Chondrocyte (in vitro differentiated cells): ENCODE data around the gene CIB1. TPM values are rescaled to one million over a fixed set of nuclear protein-coding genes. Genes with fewer than 3 reads are reported as not detected.

Experiments
- DNase-seq: peaks from one replicate; pipeline ENCODE4 v3.0.0; 2021; ENCODE audit warnings: mixed read lengths, low spot score
- H3K27ac Mint-ChIP-seq: one replicate; pipeline ENCODE4 v1.8.0; 2021; ENCODE audit warnings: mild to moderate bottlenecking, moderate library complexity, mixed read lengths; ENCODE audit not compliant: unreplicated experiment
- H3K27me3 Mint-ChIP-seq: 2 replicates; pipeline ENCODE4 v1.8.0; 2021; ENCODE audit warnings: low read depth, mixed read lengths
- H3K36me3 Mint-ChIP-seq: 2 replicates; pipeline ENCODE4 v1.8.0; 2021; ENCODE audit warnings: low read depth, mixed read lengths
- H3K4me1 Mint-ChIP-seq: 2 replicates; pipeline ENCODE4 v1.8.0; 2021; ENCODE audit warnings: low read depth, mild to moderate bottlenecking, mixed read lengths
- H3K4me3 Mint-ChIP-seq: one replicate; pipeline ENCODE4 v1.8.0; 2021; ENCODE audit warnings: mild to moderate bottlenecking, moderate library complexity, mixed read lengths; ENCODE audit not compliant: unreplicated experiment
- H3K9me3 Mint-ChIP-seq: 2 replicates; pipeline ENCODE4 v1.8.0; 2021; ENCODE audit warnings: low read depth, mixed read lengths
- CTCF ChIP-seq: fragments of 200-600 bp; sonication (generic); IDR thresholded peaks from 2 replicates; pipeline ENCODE4 v1.5.0; 2021; ENCODE audit warnings: antibody characterized with exemption, mild to moderate bottlenecking, moderate library complexity
- total RNA-seq: library from RNA; stranded (reverse); gene quantifications from 3 replicates; pipeline ENCODE4 v1.2.1, GENCODE V29; 2021

CIB1 gene
- total RNA-seq, 1 donor from 2014 or later, result 42.4 TPM

- TF ChIP-seq CTCF, result no peak
- no peaks in the 10 kb centered on the region for H3K9me3 Mint-ChIP-seq
- no peaks in the 10 kb centered on the region for H3K27me3 Mint-ChIP-seq
- no peak overlapping the region for H3K4me3 Mint-ChIP-seq
- H3K36me3 Mint-ChIP-seq, result no peaks in the 10 kb centered on the region
- peaks cover 12% of the 10 kb centered on the region for H3K4me1 Mint-ChIP-seq
- DNase-seq, result no peak
- no peak overlapping the region for H3K27ac Mint-ChIP-seq
Measured at GRCh38 chr15:90194655-90195054, 39.1 kb downstream of the CIB1 start.

GRCh38 chr15:90192961-90193786, 40.6 kb downstream of the CIB1 start:
- no peaks in the 10 kb centered on the region for H3K9me3 Mint-ChIP-seq

GRCh38 chr15:90191794-90192509, 41.8 kb downstream of the CIB1 start:
- no peak for TF ChIP-seq CTCF
- Mint-ChIP-seq H3K27me3 (no peaks in the 10 kb centered on the region), H3K27ac (no peak overlapping the region), H3K4me1 (peaks cover 12% of the 10 kb centered on the region), H3K9me3 (no peaks in the 10 kb centered on the region), H3K4me3 (no peak overlapping the region), H3K36me3 (no peaks in the 10 kb centered on the region)
- no peak for DNase-seq

More at GRCh38 chr15:90192961-90193786, 40.6 kb downstream of the CIB1 start:
- TF ChIP-seq CTCF, result no peak
- Mint-ChIP-seq H3K4me1 (peaks cover 12% of the 10 kb centered on the region), H3K27ac (no peak overlapping the region), H3K36me3 (no peaks in the 10 kb centered on the region), H3K4me3 (no peak overlapping the region), H3K27me3 (no peaks in the 10 kb centered on the region)
- no peak for DNase-seq

DNA sequence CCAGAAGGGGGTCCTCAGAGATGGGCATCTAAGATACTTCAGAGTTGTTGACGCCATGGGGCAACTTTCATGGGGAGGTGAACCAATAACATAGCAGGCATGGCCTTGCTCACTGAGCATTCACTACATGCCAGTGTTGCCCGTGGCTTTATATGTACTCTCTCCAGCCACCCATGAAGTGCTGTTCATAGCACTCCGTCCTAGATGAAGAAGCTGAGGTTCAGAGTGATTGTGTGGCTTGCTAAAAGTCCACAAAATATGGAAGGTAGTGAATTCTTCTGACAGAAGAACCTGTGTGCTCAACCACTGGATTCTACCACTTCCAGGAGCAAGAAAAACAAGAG, 42.4 kb downstream of the CIB1 start:
- DNase-seq, result no peak
- TF ChIP-seq CTCF, result no peak
- H3K36me3 Mint-ChIP-seq, result no peaks in the 10 kb centered on the region
- no peak overlapping the region for H3K27ac Mint-ChIP-seq
- H3K4me3 Mint-ChIP-seq, result no peak overlapping the region
- no peaks in the 10 kb centered on the region for H3K9me3 Mint-ChIP-seq
- H3K27me3 Mint-ChIP-seq, result no peaks in the 10 kb centered on the region
- peaks cover 12% of the 10 kb centered on the region for H3K4me1 Mint-ChIP-seq

DNA sequence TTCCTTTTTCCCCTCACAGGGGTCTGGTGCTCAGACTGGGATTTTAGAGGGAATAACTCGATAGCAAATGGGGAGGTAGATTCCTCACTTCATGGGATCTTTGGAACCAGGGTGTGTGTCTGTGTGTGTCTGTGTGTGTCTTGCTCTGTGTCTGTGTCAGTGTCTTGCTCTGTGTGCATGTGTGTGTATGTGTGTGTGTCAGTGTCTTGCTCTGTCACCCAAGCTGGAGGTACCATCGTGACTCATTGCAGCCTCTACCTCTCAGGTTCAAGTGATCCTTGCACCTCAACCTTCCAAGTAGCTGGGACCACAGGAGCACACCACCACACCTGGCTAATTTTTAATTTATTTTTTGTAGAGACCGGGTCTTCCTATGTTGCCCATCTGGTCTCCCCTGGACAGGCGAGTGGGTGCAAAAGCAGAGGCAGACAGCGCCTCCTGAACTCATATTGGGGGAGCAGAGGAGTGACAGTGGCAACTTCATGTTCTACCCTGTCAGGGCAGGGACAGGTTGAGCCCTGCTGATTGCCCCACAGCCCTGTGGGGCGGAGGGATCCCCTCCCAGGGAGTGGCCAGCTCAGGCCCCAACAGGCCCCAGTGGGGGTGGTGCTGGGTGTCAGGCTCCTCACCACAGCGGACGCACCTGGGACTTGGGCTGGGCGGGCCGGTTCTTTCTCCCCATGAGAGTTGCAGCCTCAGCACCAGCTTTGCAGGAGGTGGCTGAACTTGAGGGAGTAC, 43.0 kb downstream of the CIB1 start:
- Mint-ChIP-seq H3K4me1 (peaks cover 12% of the 10 kb centered on the region), H3K9me3 (no peaks in the 10 kb centered on the region), H3K4me3 (no peak overlapping the region), H3K27ac (no peak overlapping the region), H3K27me3 (no peaks in the 10 kb centered on the region), H3K36me3 (no peaks in the 10 kb centered on the region)
- DNase-seq, result no peak
- no peak for TF ChIP-seq CTCF
